CD8-positive, alpha-beta memory T cell (primary cell): ENCODE measurements around the gene CCDC110. TPM values are rescaled to one million over a fixed set of nuclear protein-coding genes. Genes with fewer than 3 reads are reported as not detected.

Experiments
- CTCF ChIA-PET: fragments of 350-600 bp; sonication (Branson Sonifier 250); formaldehyde crosslinking; loops from one replicate; lab custom pipeline; 2021; ENCODE audit warnings: antibody characterized with exemption; lab: Charles Lee
- POLR2A ChIA-PET: fragments of 350-600 bp; sonication (Branson Sonifier 250); formaldehyde crosslinking; loops from one replicate; lab custom pipeline; 2021; ENCODE audit warnings: antibody characterized with exemption; lab: Charles Lee
- DNase-seq, 5 donors: peaks; one replicate each; pipeline versions ENCODE4 v3.0.0 to v3.0.0-alpha.2; 2020 to 2022; ENCODE audit warnings: mixed read lengths in 1 of 5
- H3K27ac ChIP-seq: one replicate; pipeline ENCODE4 v1.7.0; 2013; ENCODE audit warnings: low read depth, mild to moderate bottlenecking, low read length, moderate library complexity
- H3K27me3 ChIP-seq: 2 replicates; pipeline ENCODE4 v1.7.0; 2013; ENCODE audit warnings: low read length, mild to moderate bottlenecking; ENCODE audit not compliant: insufficient read depth, poor library complexity, severe bottlenecking
- H3K36me3 ChIP-seq: 2 replicates; pipeline ENCODE4 v1.7.0; 2013; ENCODE audit warnings: mild to moderate bottlenecking, low read length, moderate library complexity; ENCODE audit not compliant: insufficient read depth
- H3K4me1 ChIP-seq: 2 replicates; pipeline ENCODE4 v1.7.0; 2013; ENCODE audit warnings: mild to moderate bottlenecking, low read length, moderate library complexity; ENCODE audit not compliant: insufficient read depth
- H3K4me3 ChIP-seq: 2 replicates; pipeline ENCODE4 v1.7.0; 2013; ENCODE audit warnings: mild to moderate bottlenecking, low read length
- H3K9me3 ChIP-seq: 2 replicates; pipeline ENCODE4 v1.7.0; 2013; ENCODE audit warnings: mild to moderate bottlenecking, low read length
- H3K27ac Mint-ChIP-seq, 8 donors: one replicate each; pipeline ENCODE4 v1.8.0; 2020 to 2021; ENCODE audit warnings: mixed read lengths in 8 of 8, mild to moderate bottlenecking in 6 of 8, inconsistent platforms in 3 of 8, moderate library complexity in 3 of 8
- H3K27me3 Mint-ChIP-seq, 2 donors: one replicate each; pipeline ENCODE4 v1.8.0; 2020 to 2021; ENCODE audit warnings: mixed read lengths in 2 of 2, mild to moderate bottlenecking in 1 of 2, moderate library complexity in 1 of 2
- H3K36me3 Mint-ChIP-seq, 3 donors: one replicate each; pipeline ENCODE4 v1.8.0; 2020 to 2021; ENCODE audit warnings: mixed read lengths in 3 of 3, inconsistent platforms in 1 of 3, mild to moderate bottlenecking in 1 of 3
- H3K4me1 Mint-ChIP-seq, 3 donors: one replicate each; pipeline ENCODE4 v1.8.0; 2020 to 2021; ENCODE audit warnings: mixed read lengths in 3 of 3, inconsistent platforms in 1 of 3, mild to moderate bottlenecking in 1 of 3
- H3K4me3 Mint-ChIP-seq, 7 donors: one replicate each; pipeline ENCODE4 v1.8.0; 2020 to 2021; ENCODE audit warnings: mixed read lengths in 7 of 7, mild to moderate bottlenecking in 6 of 7, moderate library complexity in 4 of 7, inconsistent platforms in 2 of 7
- H3K9me3 Mint-ChIP-seq, 5 donors: one replicate each; pipeline ENCODE4 v1.8.0; 2020 to 2022; ENCODE audit warnings: mixed read lengths in 5 of 5, mild to moderate bottlenecking in 3 of 5, moderate library complexity in 2 of 5, inconsistent platforms in 1 of 5
- polyA plus RNA-seq: library from polyadenylated mRNA; unstranded; fragments of 300-500 nt; fragmentation: Illumina TruSeq; gene quantifications from one replicate; pipeline ENCODE4 v1.2.3, GENCODE V29; 2021
- total RNA-seq, 2 experiments: library from RNA; stranded (reverse); gene quantifications; one replicate each; pipeline ENCODE4 v1.2.3, GENCODE V29; 2021

The CCDC110 gene
- total and polyA plus RNA-seq, 3 experiments from 2014 or later, result not detected

- peak overlapping the region; percentile 94 to 98 (median 96) for H3K4me3 Mint-ChIP-seq
- DNase-seq, result peak; percentile 93 to 98 (median 97)
- H3K27me3 Mint-ChIP-seq, result no peaks in the 10 kb centered on the region
- ChIA-PET POLR2A (interaction anchor here (0.6 to 3.2 kb wide), 5 partner anchors 30 to 253 kb away, joined by 3 to 39 read pairs (median 5); partner anchors contain the start of genes CCDC110, SLC25A4, SNX25 and UFSP2), CTCF (interaction anchor here (1.5 to 3.4 kb wide), 3 partner anchors 30 to 253 kb away, joined by 4 to 19 read pairs (median 4); partner anchors contain the start of genes SLC25A4 and UFSP2)
- Histone ChIP-seq H3K9me3 (no peaks in the 10 kb centered on the region), H3K4me1 (peaks cover 16% of the 10 kb centered on the region), H3K36me3 (peaks cover 10% of the 10 kb centered on the region), H3K4me3 (peak overlapping the region; percentile 75), H3K27me3 (no peaks in the 10 kb centered on the region), H3K27ac (peak overlapping the region; percentile 98)
- peak overlapping the region; percentile 93 to 99 (median 99) for H3K27ac Mint-ChIP-seq
- peaks cover 27 to 37% (median 33%) of the 10 kb centered on the region in 3 donors for H3K4me1 Mint-ChIP-seq
- peaks cover 0 to 30% (median 9%) of the 10 kb centered on the region in 3 donors for H3K36me3 Mint-ChIP-seq
- no peaks in the 10 kb centered on the region for H3K9me3 Mint-ChIP-seq
Observed at GRCh38 chr4:185395956-185396723, 75.4 kb downstream of the CCDC110 start.

- Histone ChIP-seq H3K4me3 (peak within 1 kb of the TSS; percentile 75), H3K9me3 (no peaks in the 10 kb centered on the region), H3K27ac (peak within 1 kb of the TSS; percentile 98), H3K27me3 (no peaks in the 10 kb centered on the region), H3K36me3 (peaks cover 10% of the 10 kb centered on the region), H3K4me1 (peaks cover 16% of the 10 kb centered on the region)
- POLR2A ChIA-PET, result interaction anchor here (1.0 to 3.2 kb wide), 4 partner anchors 30 to 661 kb away, joined by 3 to 39 read pairs (median 5); partner anchors contain the start of genes CENPU, SNX25 and UFSP2
- no peaks in the 10 kb centered on the region for H3K9me3 Mint-ChIP-seq
- CTCF ChIA-PET, result interaction anchor here (1.5 to 3.4 kb wide), 3 partner anchors 31 to 252 kb away, joined by 4 to 19 read pairs (median 4); partner anchors contain the start of genes SLC25A4 and UFSP2
- H3K36me3 Mint-ChIP-seq, result peaks cover 0 to 23% (median 8%) of the 10 kb centered on the region in 3 donors
- peak within 1 kb of the TSS; percentile 93 to 99 (median 99) for H3K27ac Mint-ChIP-seq
- peak within 1 kb of the TSS; percentile 94 to 98 (median 96) for H3K4me3 Mint-ChIP-seq
- H3K27me3 Mint-ChIP-seq, result no peaks in the 10 kb centered on the region
- DNase-seq, result peak in 2 of 5 donors; percentile 18 to 24
- peaks cover 27 to 37% (median 35%) of the 10 kb centered on the region in 3 donors for H3K4me1 Mint-ChIP-seq
Observed at GRCh38 chr4:185395238-185395955, 76.1 kb downstream of the CCDC110 start, which contains the start of gene LRP2BP. LRP2BP (minus strand) TSS chr4:185395924; CDS start chr4:185378186, 17,738 bp downstream.

Other genes with a start within 250 kb of the CCDC110 start
- under 1 TPM; 0.35 to 0.42 TPM for gene LRP2BP, start 75.8 kb downstream of the CCDC110 start, total RNA-seq
- gene LRP2BP, start 75.8 kb downstream of the CCDC110 start, polyA plus RNA-seq, result 0.59 TPM
- 10 to 100 TPM; 14.5 to 16.1 TPM for gene ANKRD37, start 74.9 kb downstream of the CCDC110 start, total RNA-seq
- gene ANKRD37, start 74.9 kb downstream of the CCDC110 start, polyA plus RNA-seq, result 16.1 TPM
- 10 to 100 TPM; 19.5 to 19.8 TPM for gene UFSP2, start 45.8 kb downstream of the CCDC110 start, total RNA-seq
- gene UFSP2, start 45.8 kb downstream of the CCDC110 start, polyA plus RNA-seq, result 48.9 TPM
- gene PDLIM3, start 63.8 kb upstream of the CCDC110 start, total RNA-seq, result not detected
- not detected for gene PDLIM3, start 63.8 kb upstream of the CCDC110 start, polyA plus RNA-seq